OCI-LY7 (cell line): Measurements from ENCODE around the gene TSSK3.

Source experiments
- CTCF ChIP-seq: fragments of 200-600 bp; sonication (generic); conservative IDR thresholded peaks from 2 replicates; pipeline ENCODE4 v1.5.1; 2014; ENCODE audit warnings: mild to moderate bottlenecking, antibody characterized with exemption, low read length, moderate library complexity, mixed read lengths
- EZH2phosphoT487 ChIP-seq: fragments of 200-600 bp; sonication (generic); IDR thresholded peaks from 2 replicates; pipeline ENCODE4 v1.6.1; 2018; ENCODE audit warnings: low read depth, borderline replicate concordance, mild to moderate bottlenecking, mixed run types, antibody characterized with exemption, low read length, moderate library complexity, mixed read lengths

GRCh38 chr1:32334274-32334861 lies 28.0 kb upstream of the TSSK3 start:
- TF ChIP-seq CTCF (no peak), EZH2phosphoT487 (no peak)
